Body of pancreas (tissue), 4 donors: Measurements from ENCODE around the gene SFTPA2.

ENCODE experiments used
- CTCF ChIP-seq, 7 experiments: fragments of 450-650 bp in 4 of 7; fragments of 200-600 bp in 3 of 7; sonication (generic) in 3 of 7; IDR thresholded peaks; one replicate each; pipeline ENCODE4 v1.5.1; 2016 to 2019; ENCODE audit warnings: antibody characterized with exemption in 7 of 7
- POLR2A ChIP-seq, 3 donors: fragments of 450-650 bp; IDR thresholded peaks; one replicate each; pipeline ENCODE4 v1.6.1; 2016; ENCODE audit warnings: antibody characterized with exemption in 3 of 3, mild to moderate bottlenecking in 2 of 3

- TF ChIP-seq POLR2A (IDR thresholded peaks at IDR 0.05) = no peak
- TF ChIP-seq CTCF (IDR thresholded peaks at IDR 0.05) = no peak
Measured at GRCh38 chr10:79560160-79560709, at the start of gene SFTPA2.
